H54 (cell line): ENCODE results near the gene ATG4C.

Experiments used
- DNase-seq: peaks from one replicate; pipeline ENCODE4 v3.0.0; 2011; ENCODE audit warnings: low spot score, mixed read lengths; ENCODE audit not compliant: insufficient read length
- FAIRE-seq: peaks from 3 replicates; lab custom pipeline; 2011; peaks lifted over from hg19 to GRCh38; lab: Jason Lieb, UNC
- POLR2A ChIP-seq: IDR thresholded peaks from 2 replicates; pipeline ENCODE4 v1.6.1; 2011; ENCODE audit warnings: low read depth, mild to moderate bottlenecking, low read length

ATG4C gene

GRCh38 chr1:62852253-62852652 is 68.3 kb downstream of the ATG4C start:
- FAIRE-seq (peak; percentile 15), DNase-seq (no peak)
- no peak for TF ChIP-seq POLR2A

DNA sequence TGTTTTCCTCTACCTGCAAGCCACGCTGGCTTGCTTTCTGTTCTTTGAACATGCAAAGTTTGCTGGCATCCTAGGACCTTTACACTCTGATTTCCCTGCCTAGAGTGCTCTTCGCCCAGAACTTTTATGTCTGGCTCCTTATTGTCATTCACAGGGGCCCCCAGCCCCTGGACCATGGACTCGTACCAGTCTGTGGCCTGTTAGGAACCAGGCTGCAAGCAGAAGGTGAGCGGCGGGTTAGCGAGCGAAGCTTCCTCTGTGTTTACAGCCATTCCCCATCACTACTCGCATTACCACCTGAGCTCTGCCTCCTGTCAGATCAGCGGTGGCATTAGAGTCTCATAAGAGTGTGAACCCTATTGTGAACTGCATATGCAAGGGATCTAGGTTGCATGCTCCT is 73.0 kb downstream of the ATG4C start:
- TF ChIP-seq POLR2A: no peak
- FAIRE-seq (no peak), DNase-seq (no peak)

- DNase-seq (no peak), FAIRE-seq (no peak)
- TF ChIP-seq POLR2A: no peak
These were observed 85.4 kb downstream of the ATG4C start for GRCh38 chr1:62869217-62869754.

DNA sequence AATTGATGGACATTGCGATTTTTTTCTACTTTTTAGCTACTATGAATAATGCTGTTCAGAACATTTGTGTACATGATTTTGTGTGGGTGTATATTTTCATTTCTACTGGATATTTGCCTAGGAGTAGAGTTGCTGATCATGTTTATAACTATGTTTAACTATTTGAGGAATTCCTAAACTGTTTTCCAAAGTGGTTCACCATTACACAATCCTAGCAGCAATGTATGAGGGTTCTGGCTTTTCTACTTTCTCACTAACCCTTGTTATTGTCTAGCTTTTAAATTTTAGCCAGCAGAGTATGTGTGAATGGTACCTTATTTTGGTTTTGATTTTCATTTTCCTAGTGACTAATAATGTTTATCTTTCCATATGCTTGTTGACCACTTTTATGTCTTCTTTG is 86.2 kb downstream of the ATG4C start:
- FAIRE-seq: no peak
- no peak for TF ChIP-seq POLR2A
- DNase-seq: no peak

DNA sequence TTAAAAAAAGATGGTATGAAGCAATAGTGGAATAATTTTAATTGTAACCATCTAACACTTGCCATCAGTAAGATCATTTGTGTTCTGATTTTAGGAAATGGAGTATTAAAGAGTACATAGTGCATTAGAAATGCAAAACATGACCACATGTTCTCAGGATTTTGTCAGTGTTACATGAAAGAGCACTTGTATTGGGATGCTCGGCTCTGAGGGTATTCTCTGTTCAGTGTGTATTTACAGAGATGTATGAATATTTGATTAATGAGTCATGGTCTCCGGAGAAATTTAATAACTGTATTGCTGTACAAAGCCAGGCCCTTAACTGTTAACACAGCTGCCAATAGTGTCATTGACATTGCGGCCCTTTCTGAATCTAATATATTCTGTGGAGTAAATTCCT is 91.7 kb downstream of the ATG4C start:
- no peak for TF ChIP-seq POLR2A
- FAIRE-seq (no peak), DNase-seq (no peak)

GRCh38 chr1:62876535-62876934 is 92.6 kb downstream of the ATG4C start:
- TF ChIP-seq POLR2A: no peak
- no peak for DNase-seq
- no peak for FAIRE-seq

DNA sequence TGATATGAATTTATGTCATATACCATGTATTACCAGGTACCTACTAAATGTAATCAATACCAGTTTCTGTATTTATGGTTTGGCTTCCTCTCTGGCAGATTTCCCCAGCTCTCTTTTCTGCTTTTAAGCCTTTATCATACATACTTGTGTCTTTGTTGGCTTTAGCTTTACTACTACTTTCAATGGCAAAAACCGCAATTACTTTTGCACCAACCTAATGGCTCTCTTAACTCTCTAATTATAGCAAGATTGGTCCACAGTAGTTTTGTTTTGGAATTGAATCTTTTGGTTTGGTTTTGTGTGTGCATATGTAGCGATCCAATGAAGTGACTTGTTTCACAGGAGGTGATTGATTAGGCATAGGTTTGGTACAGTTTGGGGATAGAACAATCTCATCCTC is 93.6 kb downstream of the ATG4C start:
- DNase-seq (no peak), FAIRE-seq (no peak)
- TF ChIP-seq POLR2A: no peak

- DNase-seq: no peak
- no peak for FAIRE-seq
- TF ChIP-seq POLR2A: no peak
These were observed 96.0 kb downstream of the ATG4C start for GRCh38 chr1:62879962-62880361.

GRCh38 chr1:62882201-62883104 is 98.5 kb downstream of the ATG4C start:
- no peak for FAIRE-seq
- DNase-seq: no peak
- TF ChIP-seq POLR2A: no peak

DNA sequence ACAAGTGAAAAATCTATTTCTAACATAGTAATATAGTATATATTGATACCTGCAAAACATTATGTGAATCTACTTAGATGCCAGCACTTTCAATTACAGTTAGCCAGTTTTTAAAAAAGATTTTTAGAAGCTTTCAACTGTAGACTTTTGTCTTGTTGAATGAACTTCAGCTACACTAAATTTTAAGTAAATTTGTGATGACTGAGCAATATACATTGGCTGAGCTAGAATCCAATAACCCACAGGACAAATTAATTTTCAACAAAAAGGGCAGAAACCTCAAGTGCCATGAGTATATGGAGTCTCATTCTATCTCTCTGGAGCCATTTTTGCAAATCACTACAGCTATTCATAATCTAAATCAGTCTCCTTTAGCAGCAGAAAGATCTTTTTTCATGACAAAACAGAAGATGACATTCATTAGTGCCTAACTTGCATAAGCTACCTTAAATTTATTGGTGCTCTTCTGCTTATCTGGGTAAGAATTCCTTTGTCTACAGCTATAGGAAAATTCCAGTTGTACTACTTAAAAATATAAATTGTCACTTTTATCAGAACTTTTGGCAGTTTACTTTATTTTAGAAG is 100.3 kb downstream of the ATG4C start:
- TF ChIP-seq POLR2A: no peak
- DNase-seq: no peak
- no peak for FAIRE-seq

DNA sequence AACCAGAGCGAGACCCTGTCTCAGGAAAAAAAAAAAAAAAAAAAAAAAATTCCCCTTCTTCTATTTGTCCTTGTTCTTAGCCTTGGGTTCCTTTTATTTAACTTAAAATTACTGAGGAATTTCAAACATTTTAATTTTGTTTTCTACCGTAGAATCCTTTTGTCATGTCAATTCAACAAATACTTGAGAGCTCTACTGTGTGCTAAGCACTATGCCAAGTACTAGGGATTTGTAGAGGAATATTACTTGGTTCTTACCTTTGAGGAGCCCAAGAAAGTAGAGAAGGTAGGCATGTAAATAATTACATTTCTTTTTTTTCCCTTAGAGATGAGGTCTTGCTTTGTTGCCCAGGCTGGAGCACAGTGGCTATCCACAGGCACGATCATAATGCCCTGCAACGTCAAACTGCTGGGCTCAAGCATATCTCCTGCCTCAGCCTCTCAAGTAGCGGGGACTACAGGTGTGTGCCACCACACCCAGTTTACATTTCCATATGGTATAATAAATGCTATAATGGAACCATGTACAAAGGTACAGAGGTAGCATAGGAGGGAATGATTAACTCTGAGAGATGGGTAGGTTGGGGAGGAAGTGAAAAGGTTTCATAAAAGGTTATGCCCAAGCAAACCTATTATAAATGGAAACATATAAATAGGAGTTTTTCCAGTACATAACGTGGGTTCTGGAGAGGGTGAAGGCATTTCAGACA is 104.0 kb downstream of the ATG4C start:
- TF ChIP-seq POLR2A: no peak
- FAIRE-seq: no peak
- no peak for DNase-seq

GRCh38 chr1:62891956-62892562 is 108.1 kb downstream of the ATG4C start:
- TF ChIP-seq POLR2A: no peak
- FAIRE-seq (no peak), DNase-seq (no peak)

GRCh38 chr1:62897788-62898187 is 113.9 kb downstream of the ATG4C start:
- no peak for FAIRE-seq

More at GRCh38 chr1:62897788-62898187, 113.9 kb downstream of the ATG4C start:
- TF ChIP-seq POLR2A: no peak
- DNase-seq: no peak
